Gastrocnemius medialis (tissue), 4 donors: Measurements from ENCODE around the gene AEBP1.

Source experiments
- POLR2A ChIP-seq, 2 donors: fragments of 450-650 bp; IDR thresholded peaks; one replicate each; pipeline ENCODE4 v1.6.1; 2017; ENCODE audit warnings: antibody characterized with exemption in 2 of 2, mild to moderate bottlenecking in 2 of 2, moderate library complexity in 2 of 2
- TF ChIP-seq, protein P1 (sequence below), 5 experiments: fragments of 450-650 bp in 3 of 5; fragments of 200-600 bp in 2 of 5; sonication (generic) in 2 of 5; IDR thresholded peaks in 4 of 5; conservative IDR thresholded peaks in 1 of 5; 1 replicate in 4 of 5; 2 replicates in 1 of 5; pipeline ENCODE4 v1.5.1; 2016 to 2019; ENCODE audit warnings: antibody characterized with exemption in 5 of 5, mild to moderate bottlenecking in 3 of 5, moderate library complexity in 3 of 5

DNA sequence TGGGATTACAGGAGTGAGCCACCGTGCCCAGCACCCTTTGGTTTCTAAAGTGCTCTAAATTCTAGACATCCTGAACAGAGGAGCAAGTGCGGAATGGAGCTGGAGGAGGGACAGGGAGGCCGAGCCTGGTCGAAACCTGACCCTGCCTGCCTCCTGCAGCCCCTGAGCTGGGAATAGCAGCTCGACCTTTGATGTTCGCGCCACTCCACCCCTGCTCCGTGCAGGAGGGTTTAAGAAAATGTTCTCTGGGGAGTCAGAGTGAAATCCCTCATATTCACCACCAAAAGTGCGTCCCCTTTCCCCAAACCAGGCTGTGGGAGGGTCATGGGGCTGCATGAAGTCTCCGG is 40.6 kb upstream of the AEBP1 start:
- TF ChIP-seq, protein P1, sequence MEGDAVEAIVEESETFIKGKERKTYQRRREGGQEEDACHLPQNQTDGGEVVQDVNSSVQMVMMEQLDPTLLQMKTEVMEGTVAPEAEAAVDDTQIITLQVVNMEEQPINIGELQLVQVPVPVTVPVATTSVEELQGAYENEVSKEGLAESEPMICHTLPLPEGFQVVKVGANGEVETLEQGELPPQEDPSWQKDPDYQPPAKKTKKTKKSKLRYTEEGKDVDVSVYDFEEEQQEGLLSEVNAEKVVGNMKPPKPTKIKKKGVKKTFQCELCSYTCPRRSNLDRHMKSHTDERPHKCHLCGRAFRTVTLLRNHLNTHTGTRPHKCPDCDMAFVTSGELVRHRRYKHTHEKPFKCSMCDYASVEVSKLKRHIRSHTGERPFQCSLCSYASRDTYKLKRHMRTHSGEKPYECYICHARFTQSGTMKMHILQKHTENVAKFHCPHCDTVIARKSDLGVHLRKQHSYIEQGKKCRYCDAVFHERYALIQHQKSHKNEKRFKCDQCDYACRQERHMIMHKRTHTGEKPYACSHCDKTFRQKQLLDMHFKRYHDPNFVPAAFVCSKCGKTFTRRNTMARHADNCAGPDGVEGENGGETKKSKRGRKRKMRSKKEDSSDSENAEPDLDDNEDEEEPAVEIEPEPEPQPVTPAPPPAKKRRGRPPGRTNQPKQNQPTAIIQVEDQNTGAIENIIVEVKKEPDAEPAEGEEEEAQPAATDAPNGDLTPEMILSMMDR (IDR thresholded peaks at IDR 0.05 in 4 of 5, conservative IDR thresholded peaks at IDR 0.05 in 1 of 5): no peak
- no peak for TF ChIP-seq POLR2A (IDR thresholded peaks at IDR 0.05)
